Measurements from ENCODE around the gene URM1. TPM values are rescaled to one million over a fixed set of nuclear protein-coding genes. Genes with fewer than 3 reads are reported as not detected.
"Not testable (repeated sequence)": the region's sequence is repeated elsewhere in the genome, so short reads cannot be mapped to it uniquely, and the experiment has no call there.

URM1 gene
- total and polyA plus RNA-seq, 10 of the 15 experiments (the other 5 are each of a cell fraction or from before 2014, with no cell fraction given), result 7.9 to 75.8 (median 63.7) TPM

DNA sequence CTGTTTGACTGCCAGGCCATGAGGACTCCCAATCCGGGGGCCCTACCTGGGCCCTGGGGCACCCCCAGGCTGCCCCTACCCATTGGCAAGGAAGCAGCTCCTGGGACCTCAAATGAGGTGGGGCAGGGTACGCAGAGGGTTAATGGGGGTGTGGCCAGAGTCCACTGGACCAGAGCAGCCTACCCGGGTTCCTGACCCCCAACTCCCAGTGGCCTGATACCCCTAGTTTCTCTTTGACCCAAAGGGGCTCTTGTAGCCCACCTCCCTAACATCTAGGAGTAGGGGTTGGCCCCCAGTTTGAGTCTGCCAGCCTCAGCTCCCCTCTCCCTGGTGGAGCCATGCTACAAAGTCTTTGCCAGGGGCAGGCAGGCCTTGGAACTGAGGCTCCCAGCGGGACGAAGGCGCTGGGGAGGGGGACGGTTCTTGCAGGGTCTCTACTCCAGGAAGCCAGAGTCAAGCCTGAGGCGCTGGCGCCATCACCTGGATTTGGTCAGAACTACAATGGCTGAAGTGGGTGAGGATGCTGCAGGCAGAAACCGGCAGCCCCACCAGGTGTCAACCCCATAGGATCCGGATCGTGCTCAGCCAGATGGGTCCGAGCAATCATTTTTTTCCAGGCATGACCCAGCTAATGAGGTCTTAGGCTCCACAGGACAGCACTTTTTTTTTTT is 41.1 kb downstream of the URM1 start (continued):
- TF ChIP-seq ETV6 (conservative IDR thresholded peaks at IDR 0.05 in 1 of 2, IDR thresholded peaks at IDR 0.05 in 1 of 2; ENCODE audit: borderline replicate concordance in 1 of 2, low read depth in 1 of 2) (no peak), NBN (IDR thresholded peaks at IDR 0.05) (no peak), BACH1 (IDR thresholded peaks at IDR 0.05; ENCODE audit: borderline replicate concordance) (no peak), RAD21 (IDR thresholded peaks at IDR 0.05; ENCODE audit: insufficient read depth, low read depth, low read length) (peak; percentile 64), RELA (IDR thresholded peaks at IDR 0.05; ENCODE audit: borderline replicate concordance, partially characterized antibody) (no peak), POU2F2 (IDR thresholded peaks at IDR 0.05; ENCODE audit: borderline replicate concordance, low read depth, low read length) (no peak), BCL11A (IDR thresholded peaks at IDR 0.05; ENCODE audit: low read depth, low read length) (no peak)
- TF ChIP-seq, protein P1, sequence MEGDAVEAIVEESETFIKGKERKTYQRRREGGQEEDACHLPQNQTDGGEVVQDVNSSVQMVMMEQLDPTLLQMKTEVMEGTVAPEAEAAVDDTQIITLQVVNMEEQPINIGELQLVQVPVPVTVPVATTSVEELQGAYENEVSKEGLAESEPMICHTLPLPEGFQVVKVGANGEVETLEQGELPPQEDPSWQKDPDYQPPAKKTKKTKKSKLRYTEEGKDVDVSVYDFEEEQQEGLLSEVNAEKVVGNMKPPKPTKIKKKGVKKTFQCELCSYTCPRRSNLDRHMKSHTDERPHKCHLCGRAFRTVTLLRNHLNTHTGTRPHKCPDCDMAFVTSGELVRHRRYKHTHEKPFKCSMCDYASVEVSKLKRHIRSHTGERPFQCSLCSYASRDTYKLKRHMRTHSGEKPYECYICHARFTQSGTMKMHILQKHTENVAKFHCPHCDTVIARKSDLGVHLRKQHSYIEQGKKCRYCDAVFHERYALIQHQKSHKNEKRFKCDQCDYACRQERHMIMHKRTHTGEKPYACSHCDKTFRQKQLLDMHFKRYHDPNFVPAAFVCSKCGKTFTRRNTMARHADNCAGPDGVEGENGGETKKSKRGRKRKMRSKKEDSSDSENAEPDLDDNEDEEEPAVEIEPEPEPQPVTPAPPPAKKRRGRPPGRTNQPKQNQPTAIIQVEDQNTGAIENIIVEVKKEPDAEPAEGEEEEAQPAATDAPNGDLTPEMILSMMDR (IDR thresholded peaks at IDR 0.05 in 2 of 3, conservative IDR thresholded peaks at IDR 0.05 in 1 of 3; ENCODE audit: control insufficient read depth in 2 of 3, extremely low read depth in 1 of 3, insufficient read depth in 1 of 3, low read depth in 3 of 3, low read length in 3 of 3), result peak; percentile 39 to 56 (median 43)
- TF ChIP-seq, protein P2, sequence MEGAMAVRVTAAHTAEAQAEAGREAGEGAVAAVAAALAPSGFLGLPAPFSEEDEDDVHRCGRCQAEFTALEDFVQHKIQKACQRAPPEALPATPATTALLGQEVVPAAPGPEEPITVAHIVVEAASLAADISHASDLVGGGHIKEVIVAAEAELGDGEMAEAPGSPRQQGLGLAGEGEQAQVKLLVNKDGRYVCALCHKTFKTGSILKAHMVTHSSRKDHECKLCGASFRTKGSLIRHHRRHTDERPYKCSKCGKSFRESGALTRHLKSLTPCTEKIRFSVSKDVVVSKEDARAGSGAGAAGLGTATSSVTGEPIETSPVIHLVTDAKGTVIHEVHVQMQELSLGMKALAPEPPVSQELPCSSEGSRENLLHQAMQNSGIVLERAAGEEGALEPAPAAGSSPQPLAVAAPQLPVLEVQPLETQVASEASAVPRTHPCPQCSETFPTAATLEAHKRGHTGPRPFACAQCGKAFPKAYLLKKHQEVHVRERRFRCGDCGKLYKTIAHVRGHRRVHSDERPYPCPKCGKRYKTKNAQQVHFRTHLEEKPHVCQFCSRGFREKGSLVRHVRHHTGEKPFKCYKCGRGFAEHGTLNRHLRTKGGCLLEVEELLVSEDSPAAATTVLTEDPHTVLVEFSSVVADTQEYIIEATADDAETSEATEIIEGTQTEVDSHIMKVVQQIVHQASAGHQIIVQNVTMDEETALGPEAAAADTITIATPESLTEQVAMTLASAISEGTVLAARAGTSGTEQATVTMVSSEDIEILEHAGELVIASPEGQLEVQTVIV (IDR thresholded peaks at IDR 0.05; ENCODE audit: borderline replicate concordance, partially characterized antibody), result no peak
- TF ChIP-seq, protein P3, sequence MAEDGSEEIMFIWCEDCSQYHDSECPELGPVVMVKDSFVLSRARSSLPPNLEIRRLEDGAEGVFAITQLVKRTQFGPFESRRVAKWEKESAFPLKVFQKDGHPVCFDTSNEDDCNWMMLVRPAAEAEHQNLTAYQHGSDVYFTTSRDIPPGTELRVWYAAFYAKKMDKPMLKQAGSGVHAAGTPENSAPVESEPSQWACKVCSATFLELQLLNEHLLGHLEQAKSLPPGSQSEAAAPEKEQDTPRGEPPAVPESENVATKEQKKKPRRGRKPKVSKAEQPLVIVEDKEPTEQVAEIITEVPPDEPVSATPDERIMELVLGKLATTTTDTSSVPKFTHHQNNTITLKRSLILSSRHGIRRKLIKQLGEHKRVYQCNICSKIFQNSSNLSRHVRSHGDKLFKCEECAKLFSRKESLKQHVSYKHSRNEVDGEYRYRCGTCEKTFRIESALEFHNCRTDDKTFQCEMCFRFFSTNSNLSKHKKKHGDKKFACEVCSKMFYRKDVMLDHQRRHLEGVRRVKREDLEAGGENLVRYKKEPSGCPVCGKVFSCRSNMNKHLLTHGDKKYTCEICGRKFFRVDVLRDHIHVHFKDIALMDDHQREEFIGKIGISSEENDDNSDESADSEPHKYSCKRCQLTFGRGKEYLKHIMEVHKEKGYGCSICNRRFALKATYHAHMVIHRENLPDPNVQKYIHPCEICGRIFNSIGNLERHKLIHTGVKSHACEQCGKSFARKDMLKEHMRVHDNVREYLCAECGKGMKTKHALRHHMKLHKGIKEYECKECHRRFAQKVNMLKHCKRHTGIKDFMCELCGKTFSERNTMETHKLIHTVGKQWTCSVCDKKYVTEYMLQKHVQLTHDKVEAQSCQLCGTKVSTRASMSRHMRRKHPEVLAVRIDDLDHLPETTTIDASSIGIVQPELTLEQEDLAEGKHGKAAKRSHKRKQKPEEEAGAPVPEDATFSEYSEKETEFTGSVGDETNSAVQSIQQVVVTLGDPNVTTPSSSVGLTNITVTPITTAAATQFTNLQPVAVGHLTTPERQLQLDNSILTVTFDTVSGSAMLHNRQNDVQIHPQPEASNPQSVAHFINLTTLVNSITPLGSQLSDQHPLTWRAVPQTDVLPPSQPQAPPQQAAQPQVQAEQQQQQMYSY (CRISPR knock-in tag; IDR thresholded peaks at IDR 0.05), result no peak

DNA sequence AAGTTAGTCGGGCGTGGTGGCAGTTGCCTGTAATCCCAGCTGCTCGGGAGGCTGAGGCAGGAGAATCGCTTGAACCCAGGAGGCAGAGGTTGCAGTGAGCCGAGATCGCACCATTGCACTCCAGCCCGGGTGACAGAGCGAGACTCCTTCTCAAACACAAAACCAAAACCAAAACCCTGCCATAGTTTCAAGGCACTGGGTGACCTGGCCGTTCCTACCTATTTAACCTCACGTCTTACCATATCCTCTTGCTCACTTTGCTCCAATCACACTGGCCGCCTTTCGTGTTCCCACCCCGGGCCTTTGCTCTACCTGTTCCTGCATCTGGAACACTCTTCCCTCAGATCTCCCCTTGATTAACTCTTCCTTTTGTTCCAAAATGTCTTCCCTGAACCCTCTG is 42.6 kb downstream of the URM1 start:
- SMC1A ChIA-PET (ENCODE audit: uncharacterized antibody, unreplicated experiment); in situ Hi-C loops (cut with MboI); ATAC-seq; H3K4me3 ChIP-seq; H3K9ac ChIP-seq (ENCODE audit: control insufficient read depth, insufficient read depth, low read length); H3K27me3 ChIP-seq (replicated peaks in 1 of 2; ENCODE audit: control insufficient read depth in 2 of 2, insufficient read depth in 2 of 2, low read length in 1 of 2); H3K79me2 ChIP-seq (ENCODE audit: control insufficient read depth, insufficient read depth, low read length); H3K4me2 ChIP-seq (ENCODE audit: control insufficient read depth, insufficient read depth); H3K27ac ChIP-seq (ENCODE audit: control insufficient read depth, insufficient read depth); H3K9me3 ChIP-seq (replicated peaks; ENCODE audit: control insufficient read depth, insufficient read depth, low read length); H4K20me1 ChIP-seq (ENCODE audit: control insufficient read depth, insufficient read depth); RAD21 ChIA-PET (ENCODE audit: unreplicated experiment); FAIRE-seq; POLR2A ChIA-PET; BruUV-seq (replicated peaks); H2AFZ ChIP-seq (ENCODE audit: control insufficient read depth, low read depth, low read length); H3K36me3 ChIP-seq (ENCODE audit: control insufficient read depth in 2 of 2, insufficient read depth in 2 of 2, low read length in 1 of 2); DNase-seq (ENCODE audit: low read depth, low spot score); H3K4me1 ChIP-seq (ENCODE audit: control insufficient read depth, insufficient read depth, low read length): not testable (repeated sequence)
- intact Hi-C loops (cut with micrococcal nuclease; ENCODE audit: unreplicated experiment), result loop anchor here (5.0 kb wide), 1 partner anchor 51 kb away; no protein-coding TSS in a partner anchor
- 69% methylated on average over 13 of the region's 13 CpGs for WGBS (ENCODE audit: insufficient coverage, insufficient replicate concordance, low lambda C conversion rate, missing lambda C conversion rate)
- CTCF ChIA-PET, result interaction anchor here (1.9 kb wide), 1 partner anchor 50 kb away, joined by 7 read pairs; no protein-coding TSS in a partner anchor

All from GM12878 (cell line).